Nephron progenitor cell (in vitro differentiated cells): ENCODE data around the gene CNOT10.

ENCODE experiments used
- DNase-seq: peaks from one replicate; pipeline ENCODE4 v3.0.0; 2021
- H3K27ac Mint-ChIP-seq: 2 replicates; pipeline ENCODE4 v1.8.0; 2021; ENCODE audit warnings: mild to moderate bottlenecking, moderate library complexity, mixed read lengths
- H3K27me3 Mint-ChIP-seq: 2 replicates; pipeline ENCODE4 v1.8.0; 2021; ENCODE audit warnings: mild to moderate bottlenecking, low read depth, mixed read lengths; ENCODE audit not compliant: poor library complexity
- H3K36me3 Mint-ChIP-seq: 2 replicates; pipeline ENCODE4 v1.8.0; 2021; ENCODE audit warnings: low read depth, mixed read lengths
- H3K4me1 Mint-ChIP-seq: 2 replicates; pipeline ENCODE4 v1.8.0; 2021; ENCODE audit warnings: mixed read lengths
- H3K4me3 Mint-ChIP-seq: 2 replicates; pipeline ENCODE4 v1.8.0; 2021; ENCODE audit warnings: mild to moderate bottlenecking, moderate library complexity, mixed read lengths
- H3K9me3 Mint-ChIP-seq: 2 replicates; pipeline ENCODE4 v1.8.0; 2021; ENCODE audit warnings: mild to moderate bottlenecking, moderate library complexity, mixed read lengths
- CTCF ChIP-seq: fragments of 200-600 bp; sonication (generic); IDR thresholded peaks from 2 replicates; pipeline ENCODE4 v1.5.0; 2021; ENCODE audit warnings: antibody characterized with exemption

CNOT10 gene

GRCh38 chr3:32684800-32685542, at the start of gene CNOT10:
Gene CNOT10, plus strand, starts transcription at chr3:32685188. Its CDS starts 273 bp downstream, at chr3:32685461.
- H3K27me3 Mint-ChIP-seq: no peaks in the 10 kb centered on the region
- H3K4me1 Mint-ChIP-seq: peaks cover 33% of the 10 kb centered on the region
- no peak for TF ChIP-seq CTCF
- DNase-seq: peak; percentile 95
- H3K9me3 Mint-ChIP-seq: no peaks in the 10 kb centered on the region
- peak within 1 kb of the TSS; percentile 96 for H3K4me3 Mint-ChIP-seq
- peak within 1 kb of the TSS; percentile 98 for H3K27ac Mint-ChIP-seq
- peaks cover 21% of the 10 kb centered on the region for H3K36me3 Mint-ChIP-seq

GRCh38 chr3:32640939-32641338, 44.0 kb upstream of the CNOT10 start:
- Mint-ChIP-seq H3K27me3 (peaks cover 5% of the 10 kb centered on the region), H3K27ac (no peak overlapping the region), H3K4me3 (no peak overlapping the region), H3K36me3 (no peaks in the 10 kb centered on the region), H3K9me3 (no peaks in the 10 kb centered on the region), H3K4me1 (peaks cover 9% of the 10 kb centered on the region)
- TF ChIP-seq CTCF: no peak
- DNase-seq: no peak

- no peak for TF ChIP-seq CTCF
- Mint-ChIP-seq H3K4me1 (peaks cover 9% of the 10 kb centered on the region), H3K27ac (no peak overlapping the region), H3K27me3 (peaks cover under 1% of the 10 kb centered on the region), H3K36me3 (no peaks in the 10 kb centered on the region), H3K4me3 (no peak overlapping the region), H3K9me3 (no peaks in the 10 kb centered on the region)
- no peak for DNase-seq
Measured at GRCh38 chr3:32641356-32641755, 43.6 kb upstream of the CNOT10 start.

GRCh38 chr3:32643354-32643753, 41.6 kb upstream of the CNOT10 start:
- Mint-ChIP-seq H3K27me3 (peaks cover 3% of the 10 kb centered on the region), H3K27ac (no peak overlapping the region), H3K4me3 (no peak overlapping the region), H3K36me3 (no peaks in the 10 kb centered on the region), H3K9me3 (no peaks in the 10 kb centered on the region), H3K4me1 (peaks cover 9% of the 10 kb centered on the region)
- DNase-seq: no peak
- TF ChIP-seq CTCF: no peak

- peaks cover 7% of the 10 kb centered on the region for H3K27me3 Mint-ChIP-seq
- no peak overlapping the region for H3K4me3 Mint-ChIP-seq
- TF ChIP-seq CTCF: no peak
- no peaks in the 10 kb centered on the region for H3K36me3 Mint-ChIP-seq
- no peak for DNase-seq
- H3K9me3 Mint-ChIP-seq: no peaks in the 10 kb centered on the region
- H3K4me1 Mint-ChIP-seq: peaks cover 9% of the 10 kb centered on the region
- H3K27ac Mint-ChIP-seq: no peak overlapping the region
Measured at GRCh38 chr3:32643816-32644215, 41.2 kb upstream of the CNOT10 start.

GRCh38 chr3:32644380-32644779, 40.6 kb upstream of the CNOT10 start:
- no peak overlapping the region for H3K27ac Mint-ChIP-seq
- H3K27me3 Mint-ChIP-seq: peaks cover 10% of the 10 kb centered on the region
- DNase-seq: no peak
- no peaks in the 10 kb centered on the region for H3K36me3 Mint-ChIP-seq
- H3K4me1 Mint-ChIP-seq: peaks cover 9% of the 10 kb centered on the region
- no peak overlapping the region for H3K4me3 Mint-ChIP-seq
- H3K9me3 Mint-ChIP-seq: no peaks in the 10 kb centered on the region
- no peak for TF ChIP-seq CTCF
